ENCODE measurements around the gene HHAT. TPM values are rescaled to one million over a fixed set of nuclear protein-coding genes. Genes with fewer than 3 reads are reported as not detected.

HHAT gene
- polyA plus RNA-seq, 1 donor (not counting 4 experiments of a cell fraction or from before 2014, with no cell fraction given) = 3.8 TPM

DNA sequence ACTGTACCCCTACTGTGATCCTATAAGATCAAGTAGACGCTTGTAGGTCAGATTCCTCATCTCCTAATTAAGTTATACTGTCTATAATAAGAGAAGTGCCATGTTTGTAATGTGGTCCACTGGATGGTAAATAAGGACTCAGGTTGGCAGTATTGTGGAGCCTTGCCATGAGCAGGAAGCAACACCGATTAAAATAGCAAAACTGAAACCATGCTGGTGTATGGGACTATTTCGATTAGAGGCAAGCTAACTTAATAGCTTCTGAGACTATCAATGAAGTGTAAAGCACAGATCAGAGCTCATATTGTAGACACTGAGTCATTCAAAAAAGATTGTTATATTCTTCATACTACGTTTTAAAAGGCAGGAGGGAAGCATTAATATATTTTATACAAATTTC, 348.8 kb downstream of the HHAT start:
- H3K9me3 ChIP-seq (ENCODE audit: control insufficient read depth, low read depth, low read length) = no peaks in the 10 kb centered on the region
- dilution Hi-C loops (cut with MboI; ENCODE audit: extremely low pct_ligation_motif_present, low sequenced_read_pairs) = no loop called here
- H3K27ac ChIP-seq (ENCODE audit: control insufficient read depth, insufficient read depth, low read length) = no peak overlapping the region
- TF ChIP-seq EZH2 (IDR thresholded peaks at IDR 0.05; ENCODE audit: low read length) = no peak
- TF ChIP-seq, protein P1, sequence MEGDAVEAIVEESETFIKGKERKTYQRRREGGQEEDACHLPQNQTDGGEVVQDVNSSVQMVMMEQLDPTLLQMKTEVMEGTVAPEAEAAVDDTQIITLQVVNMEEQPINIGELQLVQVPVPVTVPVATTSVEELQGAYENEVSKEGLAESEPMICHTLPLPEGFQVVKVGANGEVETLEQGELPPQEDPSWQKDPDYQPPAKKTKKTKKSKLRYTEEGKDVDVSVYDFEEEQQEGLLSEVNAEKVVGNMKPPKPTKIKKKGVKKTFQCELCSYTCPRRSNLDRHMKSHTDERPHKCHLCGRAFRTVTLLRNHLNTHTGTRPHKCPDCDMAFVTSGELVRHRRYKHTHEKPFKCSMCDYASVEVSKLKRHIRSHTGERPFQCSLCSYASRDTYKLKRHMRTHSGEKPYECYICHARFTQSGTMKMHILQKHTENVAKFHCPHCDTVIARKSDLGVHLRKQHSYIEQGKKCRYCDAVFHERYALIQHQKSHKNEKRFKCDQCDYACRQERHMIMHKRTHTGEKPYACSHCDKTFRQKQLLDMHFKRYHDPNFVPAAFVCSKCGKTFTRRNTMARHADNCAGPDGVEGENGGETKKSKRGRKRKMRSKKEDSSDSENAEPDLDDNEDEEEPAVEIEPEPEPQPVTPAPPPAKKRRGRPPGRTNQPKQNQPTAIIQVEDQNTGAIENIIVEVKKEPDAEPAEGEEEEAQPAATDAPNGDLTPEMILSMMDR (optimal IDR thresholded peaks at IDR 0.05 in 1 of 3, IDR thresholded peaks at IDR 0.05 in 1 of 3, conservative IDR thresholded peaks at IDR 0.05 in 1 of 3; ENCODE audit: extremely low read depth in 1 of 3, insufficient read depth in 2 of 3, low read length in 3 of 3) = no peak
- no peak overlapping the region for H3K9ac ChIP-seq (ENCODE audit: control insufficient read depth, extremely low read depth, insufficient read depth, low read length)
- H3K27me3 ChIP-seq (ENCODE audit: control insufficient read depth, extremely low read depth, insufficient read depth, low read length) = no peaks in the 10 kb centered on the region
- FAIRE-seq (no peak), DNase-seq (ENCODE audit: low read depth, low spot score) (no peak)
- H3K4me3 ChIP-seq (ENCODE audit: control insufficient read depth in 2 of 3, extremely low read depth in 1 of 3, insufficient read depth in 2 of 3, low read depth in 1 of 3, low read length in 3 of 3) = no peak overlapping the region
- H3K4me2 ChIP-seq (ENCODE audit: control insufficient read depth, extremely low read depth, insufficient read depth, low read depth, low read length) = no peak overlapping the region
- H3K79me2 ChIP-seq (ENCODE audit: control insufficient read depth, insufficient read depth, low read length) = no peaks in the 10 kb centered on the region
- H3K36me3 ChIP-seq (ENCODE audit: control insufficient read depth in 2 of 2, extremely low read depth in 1 of 2, insufficient read depth in 2 of 2, low read length in 2 of 2) = no peaks in the 10 kb centered on the region
- H2AFZ ChIP-seq (ENCODE audit: control insufficient read depth, low read length) = no peak overlapping the region
- no peaks in the 10 kb centered on the region for H4K20me1 ChIP-seq (ENCODE audit: control insufficient read depth, extremely low read depth, insufficient read depth, low read length)
- no peaks in the 10 kb centered on the region for H3K4me1 ChIP-seq (ENCODE audit: control insufficient read depth, extremely low read depth, insufficient read depth, low read length)
- H3K9me1 ChIP-seq (ENCODE audit: control insufficient read depth, extremely low read depth, insufficient read depth, low read length) = no peaks in the 10 kb centered on the region

DNA sequence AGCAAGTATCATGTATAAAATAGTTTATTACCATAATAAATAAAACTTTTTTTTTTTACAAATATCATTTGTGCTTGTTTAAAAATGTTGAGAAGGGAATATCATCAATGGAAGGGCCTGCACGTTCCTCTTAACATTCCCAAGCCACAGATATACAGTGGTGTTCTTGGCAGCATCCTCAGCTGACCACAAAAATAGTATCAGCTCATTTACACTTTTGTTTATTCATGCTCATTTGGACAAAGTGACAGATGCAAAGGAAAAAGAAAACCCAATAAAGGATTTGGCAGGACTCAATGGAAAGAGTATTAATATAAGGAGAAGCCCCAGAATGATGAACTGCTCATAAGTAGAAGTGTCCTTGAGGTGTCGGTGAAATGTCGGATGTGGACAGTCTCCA, 349.6 kb downstream of the HHAT start:
- TF ChIP-seq, protein P1 (optimal IDR thresholded peaks at IDR 0.05 in 1 of 3, IDR thresholded peaks at IDR 0.05 in 1 of 3, conservative IDR thresholded peaks at IDR 0.05 in 1 of 3; ENCODE audit: extremely low read depth in 1 of 3, insufficient read depth in 2 of 3, low read length in 3 of 3) = no peak
- TF ChIP-seq EZH2 (IDR thresholded peaks at IDR 0.05; ENCODE audit: low read length) = no peak
- no peaks in the 10 kb centered on the region for H3K36me3 ChIP-seq (ENCODE audit: control insufficient read depth in 2 of 2, extremely low read depth in 1 of 2, insufficient read depth in 2 of 2, low read length in 2 of 2)
- H3K9me3 ChIP-seq (ENCODE audit: control insufficient read depth, low read depth, low read length) = no peaks in the 10 kb centered on the region
- FAIRE-seq (no peak), DNase-seq (ENCODE audit: low read depth, low spot score) (no peak)
- H2AFZ ChIP-seq (ENCODE audit: control insufficient read depth, low read length) = no peak overlapping the region
- H4K20me1 ChIP-seq (ENCODE audit: control insufficient read depth, extremely low read depth, insufficient read depth, low read length) = no peaks in the 10 kb centered on the region
- H3K79me2 ChIP-seq (ENCODE audit: control insufficient read depth, insufficient read depth, low read length) = no peaks in the 10 kb centered on the region
- H3K27ac ChIP-seq (ENCODE audit: control insufficient read depth, insufficient read depth, low read length) = no peak overlapping the region
- no peaks in the 10 kb centered on the region for H3K27me3 ChIP-seq (ENCODE audit: control insufficient read depth, extremely low read depth, insufficient read depth, low read length)
- dilution Hi-C loops (cut with MboI; ENCODE audit: extremely low pct_ligation_motif_present, low sequenced_read_pairs) = no loop called here
- no peak overlapping the region for H3K4me3 ChIP-seq (ENCODE audit: control insufficient read depth in 2 of 3, extremely low read depth in 1 of 3, insufficient read depth in 2 of 3, low read depth in 1 of 3, low read length in 3 of 3)
- H3K9ac ChIP-seq (ENCODE audit: control insufficient read depth, extremely low read depth, insufficient read depth, low read length) = no peak overlapping the region
- no peaks in the 10 kb centered on the region for H3K4me1 ChIP-seq (ENCODE audit: control insufficient read depth, extremely low read depth, insufficient read depth, low read length)
- no peak overlapping the region for H3K4me2 ChIP-seq (ENCODE audit: control insufficient read depth, extremely low read depth, insufficient read depth, low read depth, low read length)
- no peaks in the 10 kb centered on the region for H3K9me1 ChIP-seq (ENCODE audit: control insufficient read depth, extremely low read depth, insufficient read depth, low read length)
